ENCODE results near the gene NFIA.

Gene NFIA

DNA sequence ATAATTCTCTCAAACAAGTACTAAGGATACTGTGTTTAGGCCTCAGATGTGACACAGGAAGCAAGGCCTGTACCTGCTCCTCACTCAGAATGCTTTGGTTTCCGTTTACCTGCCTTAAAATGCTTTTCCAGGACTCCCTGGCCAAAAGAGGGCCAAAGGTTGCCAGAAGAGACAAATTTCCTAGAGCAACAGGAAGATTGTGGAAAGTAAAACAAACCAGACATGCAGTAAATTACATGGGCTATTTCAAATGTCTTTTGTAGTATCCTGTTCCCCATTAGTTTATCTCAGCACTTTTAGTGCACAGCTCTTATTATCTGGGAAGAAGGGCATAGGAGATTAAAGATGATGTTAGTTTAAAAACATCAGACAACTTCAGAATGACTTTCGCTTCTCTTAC, 280.0 kb downstream of the NFIA start:
- in situ Hi-C loops (cut with HindIII; ENCODE audit: low pct_unique_long_range_greater_than_20kb, low sequenced_read_pairs): no loop called here
- DNase-seq (ENCODE audit: low read depth in 1 of 2, low spot score in 1 of 2): no peak
- TF ChIP-seq JUND (IDR thresholded peaks at IDR 0.05; ENCODE audit: low read depth): no peak

DNA sequence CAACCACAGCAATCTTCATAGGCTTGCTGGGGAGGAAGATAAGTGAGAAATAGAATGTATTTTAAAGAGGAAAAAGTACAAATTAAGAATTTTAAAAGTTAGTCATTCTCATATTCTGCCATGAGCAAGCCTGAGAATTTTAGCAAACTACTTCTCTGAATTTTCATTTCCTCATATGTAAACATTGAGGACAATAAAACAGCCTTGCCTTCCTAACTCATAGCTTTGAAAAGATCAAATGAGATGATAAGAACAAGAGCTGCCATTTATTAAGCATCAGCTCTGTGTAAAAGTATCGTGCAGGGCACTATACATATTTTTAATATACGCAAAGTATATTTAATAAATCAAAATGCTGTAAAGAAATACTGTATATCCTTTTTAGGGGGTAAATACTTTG, 286.0 kb downstream of the NFIA start:
- no peak for TF ChIP-seq JUND (IDR thresholded peaks at IDR 0.05; ENCODE audit: low read depth)
- DNase-seq (ENCODE audit: low read depth in 1 of 2, low spot score in 1 of 2): no peak
- in situ Hi-C loops (cut with HindIII; ENCODE audit: low pct_unique_long_range_greater_than_20kb, low sequenced_read_pairs): no loop called here

DNA sequence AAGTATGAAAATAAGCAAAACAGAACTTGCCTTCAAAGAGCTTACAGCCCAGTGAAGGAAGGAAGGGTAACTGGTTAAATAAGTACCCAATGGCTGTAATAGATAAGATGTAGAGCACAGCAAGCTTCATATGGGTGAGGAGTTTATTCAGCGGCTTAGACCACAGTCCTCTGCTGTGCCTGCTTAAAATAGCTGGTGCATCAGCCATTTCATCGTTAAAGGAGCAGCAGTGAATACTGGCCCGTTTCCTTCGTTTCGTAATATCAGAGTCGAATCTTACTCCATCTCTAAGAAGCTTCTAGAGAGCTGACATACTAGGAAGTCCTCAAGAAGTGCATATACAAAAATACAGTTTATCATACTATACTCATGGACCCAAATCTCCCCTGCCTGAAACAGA, 286.5 kb downstream of the NFIA start:
- no peak for DNase-seq (ENCODE audit: low read depth in 1 of 2, low spot score in 1 of 2)
- in situ Hi-C loops (cut with HindIII; ENCODE audit: low pct_unique_long_range_greater_than_20kb, low sequenced_read_pairs): no loop called here
- no peak for TF ChIP-seq JUND (IDR thresholded peaks at IDR 0.05; ENCODE audit: low read depth)

DNA sequence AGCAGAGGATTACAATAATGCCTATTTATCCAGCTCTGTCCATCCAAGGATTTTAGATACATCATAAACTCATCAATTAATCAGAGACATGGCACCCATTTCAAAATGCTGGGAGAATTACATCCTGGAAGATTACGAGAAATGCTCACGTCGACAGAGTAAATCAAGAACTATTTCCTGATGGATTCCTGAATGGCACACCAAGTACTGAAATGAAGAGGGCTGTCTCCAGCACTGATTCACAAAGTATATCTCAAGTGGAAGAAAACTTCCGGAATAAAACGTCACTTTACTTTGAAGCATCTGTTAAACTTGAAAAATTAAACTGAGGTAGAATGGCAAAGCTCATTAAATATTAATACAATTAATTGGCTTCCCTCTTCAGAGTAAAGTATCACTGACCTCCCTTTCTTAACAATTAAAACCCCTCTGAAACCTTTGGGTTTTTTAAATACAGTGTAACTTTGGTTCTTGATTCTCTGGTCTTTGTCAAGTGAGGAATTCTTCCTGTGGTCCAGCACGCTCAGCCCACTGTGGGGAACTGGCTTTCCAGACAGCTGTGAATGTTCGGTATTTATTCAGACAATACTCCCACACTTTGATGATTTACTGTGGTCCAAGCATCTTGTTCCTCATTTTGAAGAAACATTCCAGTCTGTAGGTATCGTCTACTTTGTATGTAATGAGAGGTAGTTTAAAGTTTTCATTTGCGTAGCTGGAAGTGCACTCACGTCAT, 288.0 kb downstream of the NFIA start:
- TF ChIP-seq JUND (IDR thresholded peaks at IDR 0.05; ENCODE audit: low read depth): no peak
- DNase-seq (ENCODE audit: low read depth in 1 of 2, low spot score in 1 of 2): no peak
- in situ Hi-C loops (cut with HindIII; ENCODE audit: low pct_unique_long_range_greater_than_20kb, low sequenced_read_pairs): no loop called here

- TF ChIP-seq JUND (IDR thresholded peaks at IDR 0.05; ENCODE audit: low read depth): no peak
- in situ Hi-C loops (cut with HindIII; ENCODE audit: low pct_unique_long_range_greater_than_20kb, low sequenced_read_pairs): no loop called here
- no peak for DNase-seq (ENCODE audit: low read depth in 1 of 2, low spot score in 1 of 2)
Observed at GRCh38 chr1:61370913-61371279, 288.5 kb downstream of the NFIA start.

DNA sequence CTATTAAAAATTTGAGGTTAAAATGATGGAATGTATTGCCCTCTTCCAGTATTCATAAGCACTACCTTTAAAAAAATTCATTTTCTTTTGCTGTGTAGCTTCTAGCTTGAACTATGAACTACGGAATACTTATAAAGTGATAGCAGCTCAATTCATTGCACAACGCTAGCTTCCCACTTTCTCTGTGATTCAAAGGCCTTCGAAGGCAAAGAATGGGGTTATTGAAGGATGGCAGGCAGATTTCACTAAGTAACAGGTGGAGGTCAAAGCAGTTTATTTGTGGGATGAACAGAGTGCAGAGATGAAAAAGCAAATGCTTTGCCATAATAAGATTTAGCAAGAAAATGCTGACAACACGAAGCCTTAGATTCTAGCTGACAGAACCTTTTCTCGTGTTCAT, 290.6 kb downstream of the NFIA start:
- in situ Hi-C loops (cut with HindIII; ENCODE audit: low pct_unique_long_range_greater_than_20kb, low sequenced_read_pairs): no loop called here

GRCh38 chr1:61374156-61374555, 291.8 kb downstream of the NFIA start:
- DNase-seq (ENCODE audit: low read depth in 1 of 2, low spot score in 1 of 2): no peak
- in situ Hi-C loops (cut with HindIII; ENCODE audit: low pct_unique_long_range_greater_than_20kb, low sequenced_read_pairs): no loop called here
- TF ChIP-seq JUND (IDR thresholded peaks at IDR 0.05; ENCODE audit: low read depth): no peak

More for the DNA sequence above, 290.6 kb downstream of the NFIA start:
- no peak for TF ChIP-seq JUND (IDR thresholded peaks at IDR 0.05; ENCODE audit: low read depth)
- DNase-seq (ENCODE audit: low read depth in 1 of 2, low spot score in 1 of 2): no peak

DNA sequence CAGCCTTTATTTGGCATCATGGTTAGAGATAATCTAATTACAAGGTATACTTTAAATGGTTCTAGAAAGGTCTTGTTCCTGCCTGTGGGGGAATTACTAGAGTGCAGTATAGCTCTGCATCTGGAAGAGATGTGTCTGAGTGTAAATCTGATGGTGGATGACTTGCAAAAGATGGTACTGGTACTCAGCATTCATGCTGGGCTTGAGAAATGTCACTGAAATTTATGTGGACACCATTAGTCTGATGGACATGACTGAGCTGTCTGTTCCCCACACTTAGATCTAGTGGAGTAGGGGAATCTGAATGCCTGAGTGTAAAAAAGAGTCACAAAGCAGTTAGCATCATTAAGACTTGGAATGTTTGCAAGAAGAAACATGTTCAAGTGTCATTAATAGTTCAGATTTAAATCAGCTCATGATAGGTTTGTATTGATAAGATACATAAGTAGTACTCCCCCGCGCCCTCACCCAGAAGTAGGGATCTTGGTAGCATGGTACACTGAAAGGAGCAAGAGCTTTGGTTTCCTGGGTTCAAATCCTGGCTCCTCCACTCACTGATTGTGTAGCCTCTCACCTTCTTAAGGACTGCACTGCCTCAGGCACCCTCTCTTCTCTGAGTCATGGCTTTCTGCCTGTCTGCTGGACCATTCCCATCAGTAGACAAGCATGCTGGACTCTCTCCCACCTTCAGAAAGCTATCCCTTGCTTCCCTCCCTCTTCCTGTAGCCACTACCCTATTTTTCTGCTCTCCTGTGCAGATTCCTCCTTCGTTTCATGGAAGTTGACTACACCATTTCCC, 292.9 kb downstream of the NFIA start:
- in situ Hi-C loops (cut with HindIII; ENCODE audit: low pct_unique_long_range_greater_than_20kb, low sequenced_read_pairs): no loop called here
- no peak for DNase-seq (ENCODE audit: low read depth in 1 of 2, low spot score in 1 of 2)
- no peak for TF ChIP-seq JUND (IDR thresholded peaks at IDR 0.05; ENCODE audit: low read depth)

- TF ChIP-seq JUND (IDR thresholded peaks at IDR 0.05; ENCODE audit: low read depth): no peak
- in situ Hi-C loops (cut with HindIII; ENCODE audit: low pct_unique_long_range_greater_than_20kb, low sequenced_read_pairs): no loop called here
- DNase-seq (ENCODE audit: low read depth in 1 of 2, low spot score in 1 of 2): no peak
Observed at GRCh38 chr1:61376151-61376550, 293.8 kb downstream of the NFIA start.

GRCh38 chr1:61377242-61377958, 295.0 kb downstream of the NFIA start:
- in situ Hi-C loops (cut with HindIII; ENCODE audit: low pct_unique_long_range_greater_than_20kb, low sequenced_read_pairs): no loop called here
- no peak for TF ChIP-seq JUND (IDR thresholded peaks at IDR 0.05; ENCODE audit: low read depth)
- DNase-seq (ENCODE audit: low read depth in 1 of 2, low spot score in 1 of 2): no peak

GRCh38 chr1:61378494-61379180, 296.3 kb downstream of the NFIA start:
- in situ Hi-C loops (cut with HindIII; ENCODE audit: low pct_unique_long_range_greater_than_20kb, low sequenced_read_pairs): no loop called here
- DNase-seq (ENCODE audit: low read depth in 1 of 2, low spot score in 1 of 2): no peak
- no peak for TF ChIP-seq JUND (IDR thresholded peaks at IDR 0.05; ENCODE audit: low read depth)

DNA sequence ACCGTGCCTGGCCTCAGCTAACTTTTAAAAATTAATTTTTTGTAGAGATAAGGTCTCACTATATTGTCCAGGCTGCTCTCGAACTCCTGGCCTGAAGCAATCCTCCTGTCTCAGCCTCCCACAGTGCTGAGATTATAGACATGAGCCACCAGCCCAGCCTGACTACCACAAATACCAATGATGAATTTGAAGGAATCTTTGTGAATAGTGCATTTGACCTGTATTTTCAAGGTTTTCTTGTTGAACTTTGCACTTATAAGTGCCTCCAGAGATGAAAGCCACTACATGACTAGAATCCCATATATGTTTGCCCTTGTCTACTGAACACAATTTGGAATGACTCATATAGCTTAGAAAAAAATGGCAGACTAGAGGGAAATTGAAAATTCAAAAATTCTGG, 297.3 kb downstream of the NFIA start:
- no peak for TF ChIP-seq JUND (IDR thresholded peaks at IDR 0.05; ENCODE audit: low read depth)
- DNase-seq (ENCODE audit: low read depth in 1 of 2, low spot score in 1 of 2): no peak
- in situ Hi-C loops (cut with HindIII; ENCODE audit: low pct_unique_long_range_greater_than_20kb, low sequenced_read_pairs): no loop called here

Data from T47D (cell line).